NT2/D1 (cell line): ENCODE results near the gene SPOCD1.

Experiments
- DNase-seq: peaks from one replicate; pipeline ENCODE4 v3.0.0-alpha.2; 2011; ENCODE audit warnings: low read depth, low spot score
- H3K27me3 ChIP-seq: 2 replicates; pipeline ENCODE4 v1.6.0; 2011; ENCODE audit warnings: mild to moderate bottlenecking; ENCODE audit not compliant: insufficient read length, insufficient read depth
- H3K36me3 ChIP-seq: 2 replicates; pipeline ENCODE4 v1.6.1; 2011; ENCODE audit warnings: mild to moderate bottlenecking, low read length, mixed read lengths; ENCODE audit not compliant: insufficient read depth, insufficient read length
- H3K4me1 ChIP-seq: 2 replicates; pipeline ENCODE4 v1.5.1; 2011; ENCODE audit not compliant: insufficient read depth, insufficient read length
- H3K4me3 ChIP-seq: 2 replicates; pipeline ENCODE4 v1.5.1; 2011; ENCODE audit warnings: low read depth; ENCODE audit not compliant: insufficient read length
- H3K9ac ChIP-seq: 2 replicates; pipeline ENCODE4 v1.6.0; 2011; ENCODE audit warnings: low read depth; ENCODE audit not compliant: insufficient read length
- H3K9me3 ChIP-seq: 2 replicates; pipeline ENCODE4 v1.5.1; 2011; ENCODE audit warnings: mild to moderate bottlenecking, low read length; ENCODE audit not compliant: insufficient read depth
- SUZ12 ChIP-seq: IDR thresholded peaks from 2 replicates; pipeline ENCODE4 v1.6.1; 2011; ENCODE audit not compliant: insufficient read length, insufficient read depth; ENCODE audit errors: extremely low read depth
- YY1 ChIP-seq: IDR thresholded peaks from 2 replicates; pipeline ENCODE4 v1.6.1; 2011; ENCODE audit not compliant: insufficient read length, insufficient read depth
- ZNF274 ChIP-seq: IDR thresholded peaks from 2 replicates; pipeline ENCODE4 v1.6.1; 2011; ENCODE audit warnings: mild to moderate bottlenecking, low read depth, low read length

The SPOCD1 gene

GRCh38 chr1:31815752-31816500 is at the start of gene SPOCD1:
SPOCD1 (minus strand) TSS chr1:31816022; CDS start chr1:31815333, 689 bp downstream.
- no peak for TF ChIP-seq SUZ12
- no peak for TF ChIP-seq YY1
- TF ChIP-seq ZNF274, result no peak
- no peaks in the 10 kb centered on the region for H3K27me3 ChIP-seq
- peak; percentile 98 for DNase-seq
- H3K9me3 ChIP-seq, result no peaks in the 10 kb centered on the region
- H3K4me3 ChIP-seq, result peak within 1 kb of the TSS; percentile 22
- H3K36me3 ChIP-seq, result no peaks in the 10 kb centered on the region
- H3K4me1 ChIP-seq, result peaks cover 11% of the 10 kb centered on the region
- peak within 1 kb of the TSS; percentile 42 for H3K9ac ChIP-seq

GRCh38 chr1:31862071-31862470 is 46.2 kb upstream of the SPOCD1 start:
- no peak for TF ChIP-seq SUZ12
- TF ChIP-seq ZNF274, result no peak
- TF ChIP-seq YY1, result no peak
- no peak overlapping the region for H3K4me3 ChIP-seq
- peaks cover 13% of the 10 kb centered on the region for H3K36me3 ChIP-seq
- H3K9ac ChIP-seq, result no peak overlapping the region
- H3K27me3 ChIP-seq, result no peaks in the 10 kb centered on the region
- no peak for DNase-seq
- H3K4me1 ChIP-seq, result no peaks in the 10 kb centered on the region
- no peaks in the 10 kb centered on the region for H3K9me3 ChIP-seq

- Histone ChIP-seq H3K4me1 (no peaks in the 10 kb centered on the region), H3K36me3 (peaks cover 16% of the 10 kb centered on the region), H3K9me3 (no peaks in the 10 kb centered on the region), H3K9ac (no peak overlapping the region), H3K4me3 (no peak overlapping the region), H3K27me3 (no peaks in the 10 kb centered on the region)
- no peak for DNase-seq
- no peak for TF ChIP-seq ZNF274
- no peak for TF ChIP-seq YY1
- TF ChIP-seq SUZ12, result no peak
Measured at GRCh38 chr1:31861346-31861745, 45.5 kb upstream of the SPOCD1 start.

GRCh38 chr1:31860581-31860980 is 44.8 kb upstream of the SPOCD1 start:
- Histone ChIP-seq H3K36me3 (peaks cover 16% of the 10 kb centered on the region), H3K27me3 (no peaks in the 10 kb centered on the region), H3K4me1 (no peaks in the 10 kb centered on the region), H3K4me3 (no peak overlapping the region), H3K9ac (no peak overlapping the region), H3K9me3 (no peaks in the 10 kb centered on the region)
- TF ChIP-seq SUZ12 (no peak), YY1 (no peak), ZNF274 (no peak)
- DNase-seq, result no peak

GRCh38 chr1:31859719-31860118 is 43.9 kb upstream of the SPOCD1 start:
- no peak for DNase-seq
- Histone ChIP-seq H3K9me3 (no peaks in the 10 kb centered on the region), H3K4me3 (no peak overlapping the region), H3K9ac (no peak overlapping the region), H3K27me3 (no peaks in the 10 kb centered on the region), H3K36me3 (peaks cover 20% of the 10 kb centered on the region), H3K4me1 (no peaks in the 10 kb centered on the region)
- no peak for TF ChIP-seq YY1
- no peak for TF ChIP-seq ZNF274
- TF ChIP-seq SUZ12, result no peak

GRCh38 chr1:31859044-31859443 is 43.2 kb upstream of the SPOCD1 start:
- H3K36me3 ChIP-seq, result peaks cover 23% of the 10 kb centered on the region
- no peak overlapping the region for H3K9ac ChIP-seq
- TF ChIP-seq YY1, result no peak
- no peak for TF ChIP-seq ZNF274
- TF ChIP-seq SUZ12, result no peak
- H3K9me3 ChIP-seq, result no peaks in the 10 kb centered on the region
- no peaks in the 10 kb centered on the region for H3K4me1 ChIP-seq
- no peaks in the 10 kb centered on the region for H3K27me3 ChIP-seq
- DNase-seq, result no peak
- no peak overlapping the region for H3K4me3 ChIP-seq

- Histone ChIP-seq H3K9ac (no peak overlapping the region), H3K4me3 (no peak overlapping the region), H3K4me1 (no peaks in the 10 kb centered on the region), H3K36me3 (peaks cover 23% of the 10 kb centered on the region), H3K9me3 (no peaks in the 10 kb centered on the region), H3K27me3 (no peaks in the 10 kb centered on the region)
- no peak for DNase-seq
- TF ChIP-seq ZNF274 (no peak), YY1 (no peak), SUZ12 (no peak)
Measured at GRCh38 chr1:31857863-31858262, 42.0 kb upstream of the SPOCD1 start.

- Histone ChIP-seq H3K4me1 (no peaks in the 10 kb centered on the region), H3K27me3 (no peaks in the 10 kb centered on the region), H3K9ac (no peak overlapping the region), H3K36me3 (peaks cover 18% of the 10 kb centered on the region), H3K4me3 (no peak overlapping the region), H3K9me3 (no peaks in the 10 kb centered on the region)
- DNase-seq, result no peak
- TF ChIP-seq SUZ12 (no peak), YY1 (no peak), ZNF274 (no peak)
Measured at GRCh38 chr1:31856140-31856539, 40.3 kb upstream of the SPOCD1 start.
